Measurements from ENCODE around the gene SLC12A8. TPM values are rescaled to one million over a fixed set of nuclear protein-coding genes. Genes with fewer than 3 reads are reported as not detected.

The SLC12A8 gene
- total and polyA plus RNA-seq, 10 of the 15 experiments (the other 5 are each of a cell fraction or from before 2014, with no cell fraction given), result 2.5 to 71.6 (median 50.1) TPM

DNA sequence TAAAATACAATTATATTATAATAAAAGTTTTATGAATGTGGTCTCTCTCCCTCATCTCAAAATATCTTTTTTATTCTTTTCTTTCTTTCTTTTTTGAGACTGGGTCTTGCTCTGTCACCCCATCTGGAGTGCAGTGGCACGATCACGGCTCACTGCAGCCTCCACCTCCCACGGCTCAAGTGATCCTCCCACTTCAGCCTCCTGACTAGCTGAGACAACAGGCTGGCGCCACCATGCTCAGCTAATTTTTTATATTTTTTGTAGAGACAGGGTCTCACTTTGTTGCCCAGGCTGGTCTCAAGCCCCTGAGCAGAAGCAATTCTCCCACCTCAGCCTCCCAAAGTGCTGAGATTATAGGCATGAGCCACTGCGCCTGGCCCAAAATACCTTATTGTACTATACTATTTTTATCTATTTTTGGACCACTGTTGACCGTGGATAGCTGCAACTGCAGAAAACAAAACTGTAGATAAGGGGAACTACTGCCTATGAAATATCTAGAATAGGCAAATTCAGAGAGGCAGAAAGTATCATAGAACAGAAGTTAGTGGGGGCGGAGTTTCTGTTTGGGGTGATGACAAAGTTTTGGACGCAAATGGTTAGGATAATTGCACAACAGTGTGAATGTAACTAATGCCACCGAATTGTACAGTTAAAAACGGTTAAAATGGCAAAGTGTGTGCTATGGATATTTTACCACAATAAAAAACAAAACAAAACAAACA lies 66.6 kb downstream of the SLC12A8 start (continued):
- TF ChIP-seq, protein P1, sequence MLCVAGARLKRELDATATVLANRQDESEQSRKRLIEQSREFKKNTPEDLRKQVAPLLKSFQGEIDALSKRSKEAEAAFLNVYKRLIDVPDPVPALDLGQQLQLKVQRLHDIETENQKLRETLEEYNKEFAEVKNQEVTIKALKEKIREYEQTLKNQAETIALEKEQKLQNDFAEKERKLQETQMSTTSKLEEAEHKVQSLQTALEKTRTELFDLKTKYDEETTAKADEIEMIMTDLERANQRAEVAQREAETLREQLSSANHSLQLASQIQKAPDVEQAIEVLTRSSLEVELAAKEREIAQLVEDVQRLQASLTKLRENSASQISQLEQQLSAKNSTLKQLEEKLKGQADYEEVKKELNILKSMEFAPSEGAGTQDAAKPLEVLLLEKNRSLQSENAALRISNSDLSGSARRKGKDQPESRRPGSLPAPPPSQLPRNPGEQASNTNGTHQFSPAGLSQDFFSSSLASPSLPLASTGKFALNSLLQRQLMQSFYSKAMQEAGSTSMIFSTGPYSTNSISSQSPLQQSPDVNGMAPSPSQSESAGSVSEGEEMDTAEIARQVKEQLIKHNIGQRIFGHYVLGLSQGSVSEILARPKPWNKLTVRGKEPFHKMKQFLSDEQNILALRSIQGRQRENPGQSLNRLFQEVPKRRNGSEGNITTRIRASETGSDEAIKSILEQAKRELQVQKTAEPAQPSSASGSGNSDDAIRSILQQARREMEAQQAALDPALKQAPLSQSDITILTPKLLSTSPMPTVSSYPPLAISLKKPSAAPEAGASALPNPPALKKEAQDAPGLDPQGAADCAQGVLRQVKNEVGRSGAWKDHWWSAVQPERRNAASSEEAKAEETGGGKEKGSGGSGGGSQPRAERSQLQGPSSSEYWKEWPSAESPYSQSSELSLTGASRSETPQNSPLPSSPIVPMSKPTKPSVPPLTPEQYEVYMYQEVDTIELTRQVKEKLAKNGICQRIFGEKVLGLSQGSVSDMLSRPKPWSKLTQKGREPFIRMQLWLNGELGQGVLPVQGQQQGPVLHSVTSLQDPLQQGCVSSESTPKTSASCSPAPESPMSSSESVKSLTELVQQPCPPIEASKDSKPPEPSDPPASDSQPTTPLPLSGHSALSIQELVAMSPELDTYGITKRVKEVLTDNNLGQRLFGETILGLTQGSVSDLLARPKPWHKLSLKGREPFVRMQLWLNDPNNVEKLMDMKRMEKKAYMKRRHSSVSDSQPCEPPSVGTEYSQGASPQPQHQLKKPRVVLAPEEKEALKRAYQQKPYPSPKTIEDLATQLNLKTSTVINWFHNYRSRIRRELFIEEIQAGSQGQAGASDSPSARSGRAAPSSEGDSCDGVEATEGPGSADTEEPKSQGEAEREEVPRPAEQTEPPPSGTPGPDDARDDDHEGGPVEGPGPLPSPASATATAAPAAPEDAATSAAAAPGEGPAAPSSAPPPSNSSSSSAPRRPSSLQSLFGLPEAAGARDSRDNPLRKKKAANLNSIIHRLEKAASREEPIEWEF (IDR thresholded peaks at IDR 0.05; ENCODE audit: insufficient replicate concordance, low read depth, low read length), result no peak
- TF ChIP-seq CREM (IDR thresholded peaks at IDR 0.05; ENCODE audit: low read depth), result peak; percentile 42; the same call in 1 of the 2 replicates

DNA sequence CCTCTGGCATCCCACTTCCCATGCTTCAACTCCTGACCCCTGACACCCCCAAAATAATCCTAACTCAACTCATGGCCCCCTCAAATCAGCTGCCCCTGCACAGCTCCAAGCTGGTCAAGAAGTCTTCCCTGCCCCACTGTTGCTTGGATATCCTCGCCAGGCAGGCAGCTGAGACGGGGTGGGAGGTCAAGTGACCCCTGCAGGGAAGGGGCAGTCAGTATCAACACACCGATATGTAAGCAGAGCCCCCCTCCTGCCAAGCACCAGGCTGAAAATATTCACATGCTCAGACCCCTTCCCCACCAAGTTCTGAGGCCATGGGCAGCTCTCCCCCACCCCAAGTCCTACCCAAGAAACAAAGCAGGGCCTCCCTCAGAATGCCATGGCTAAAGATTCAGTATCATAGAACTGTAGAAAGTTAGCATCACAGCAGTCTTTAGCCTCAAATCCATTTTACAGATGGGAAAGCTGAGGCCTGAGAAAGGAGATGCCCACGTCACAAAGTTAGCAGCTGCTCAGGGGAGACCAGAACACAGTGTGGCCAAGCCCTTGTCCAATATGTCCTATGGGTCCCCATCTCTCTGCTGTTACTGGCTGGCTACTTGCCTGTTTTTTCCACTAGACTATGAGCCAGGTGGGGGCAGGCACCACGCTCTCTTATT lies 67.8 kb downstream of the SLC12A8 start:
- H3K36me3 ChIP-seq (ENCODE audit: control insufficient read depth in 2 of 2, insufficient read depth in 2 of 2, low read length in 1 of 2), result no peaks in the 10 kb centered on the region
- intact Hi-C loops (cut with micrococcal nuclease; ENCODE audit: unreplicated experiment) (loop anchor here (5.0 kb wide), 1 partner anchor 58 kb away; no protein-coding TSS in a partner anchor), in situ Hi-C loops (cut with MboI) (no loop called here)
- ChIA-PET POLR2A (no interaction called here), CTCF (interaction anchor here (0.6 to 1.4 kb wide), 3 partner anchors 25 to 373 kb away, joined by 3 to 4 read pairs (median 4); no protein-coding TSS in a partner anchor), RAD21 (ENCODE audit: unreplicated experiment) (interaction anchor here (0.6 to 12.0 kb wide), 3 partner anchors 24 to 550 kb away, joined by 3 to 106 read pairs (median 5); no protein-coding TSS in a partner anchor), SMC1A (ENCODE audit: uncharacterized antibody, unreplicated experiment) (interaction anchor here (0.6 to 9.3 kb wide), 7 partner anchors 9 to 527 kb away, joined by 3 to 54 read pairs (median 4); no protein-coding TSS in a partner anchor)
- no peak overlapping the region for H2AFZ ChIP-seq (ENCODE audit: control insufficient read depth, low read depth, low read length)
- peaks cover 92% of the 10 kb centered on the region for H3K4me1 ChIP-seq (ENCODE audit: control insufficient read depth, insufficient read depth, low read length)
- H3K79me2 ChIP-seq (ENCODE audit: control insufficient read depth, insufficient read depth, low read length), result no peaks in the 10 kb centered on the region; the same call in 1 of the 2 replicates
- H3K27ac ChIP-seq (ENCODE audit: control insufficient read depth, insufficient read depth), result peak overlapping the region; percentile 1; the same call in 1 of the 2 replicates
- no peak overlapping the region for H3K4me3 ChIP-seq
- no TSS peak for BruUV-seq (replicated peaks)
- H3K9me3 ChIP-seq (replicated peaks; ENCODE audit: control insufficient read depth, insufficient read depth, low read length), result no peaks in the 10 kb centered on the region; the same call in 2 of the 3 replicates
- no peak for FAIRE-seq
- 87% methylated on average over 5 of the region's 5 CpGs for WGBS (ENCODE audit: insufficient coverage, insufficient replicate concordance, low lambda C conversion rate, missing lambda C conversion rate)
- DNase-seq (ENCODE audit: low read depth, low spot score), result no peak
- no peak overlapping the region for H3K4me2 ChIP-seq (ENCODE audit: control insufficient read depth, insufficient read depth)
- no peaks in the 10 kb centered on the region for H3K27me3 ChIP-seq (replicated peaks in 1 of 2; ENCODE audit: control insufficient read depth in 2 of 2, insufficient read depth in 2 of 2, low read length in 1 of 2)
- no peak overlapping the region for H3K9ac ChIP-seq (ENCODE audit: control insufficient read depth, insufficient read depth, low read length)
- no peak for ATAC-seq
- no peaks in the 10 kb centered on the region for H4K20me1 ChIP-seq (ENCODE audit: control insufficient read depth, insufficient read depth)
- TF ChIP-seq MEF2A (IDR thresholded peaks at IDR 0.05; ENCODE audit: insufficient read depth, low read depth, low read length), result no peak
- TF ChIP-seq, protein P2, sequence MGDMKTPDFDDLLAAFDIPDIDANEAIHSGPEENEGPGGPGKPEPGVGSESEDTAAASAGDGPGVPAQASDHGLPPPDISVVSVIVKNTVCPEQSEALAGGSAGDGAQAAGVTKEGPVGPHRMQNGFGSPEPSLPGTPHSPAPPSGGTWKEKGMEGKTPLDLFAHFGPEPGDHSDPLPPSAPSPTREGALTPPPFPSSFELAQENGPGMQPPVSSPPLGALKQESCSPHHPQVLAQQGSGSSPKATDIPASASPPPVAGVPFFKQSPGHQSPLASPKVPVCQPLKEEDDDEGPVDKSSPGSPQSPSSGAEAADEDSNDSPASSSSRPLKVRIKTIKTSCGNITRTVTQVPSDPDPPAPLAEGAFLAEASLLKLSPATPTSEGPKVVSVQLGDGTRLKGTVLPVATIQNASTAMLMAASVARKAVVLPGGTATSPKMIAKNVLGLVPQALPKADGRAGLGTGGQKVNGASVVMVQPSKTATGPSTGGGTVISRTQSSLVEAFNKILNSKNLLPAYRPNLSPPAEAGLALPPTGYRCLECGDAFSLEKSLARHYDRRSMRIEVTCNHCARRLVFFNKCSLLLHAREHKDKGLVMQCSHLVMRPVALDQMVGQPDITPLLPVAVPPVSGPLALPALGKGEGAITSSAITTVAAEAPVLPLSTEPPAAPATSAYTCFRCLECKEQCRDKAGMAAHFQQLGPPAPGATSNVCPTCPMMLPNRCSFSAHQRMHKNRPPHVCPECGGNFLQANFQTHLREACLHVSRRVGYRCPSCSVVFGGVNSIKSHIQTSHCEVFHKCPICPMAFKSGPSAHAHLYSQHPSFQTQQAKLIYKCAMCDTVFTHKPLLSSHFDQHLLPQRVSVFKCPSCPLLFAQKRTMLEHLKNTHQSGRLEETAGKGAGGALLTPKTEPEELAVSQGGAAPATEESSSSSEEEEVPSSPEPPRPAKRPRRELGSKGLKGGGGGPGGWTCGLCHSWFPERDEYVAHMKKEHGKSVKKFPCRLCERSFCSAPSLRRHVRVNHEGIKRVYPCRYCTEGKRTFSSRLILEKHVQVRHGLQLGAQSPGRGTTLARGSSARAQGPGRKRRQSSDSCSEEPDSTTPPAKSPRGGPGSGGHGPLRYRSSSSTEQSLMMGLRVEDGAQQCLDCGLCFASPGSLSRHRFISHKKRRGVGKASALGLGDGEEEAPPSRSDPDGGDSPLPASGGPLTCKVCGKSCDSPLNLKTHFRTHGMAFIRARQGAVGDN (IDR thresholded peaks at IDR 0.05), result no peak
- no peak for TF ChIP-seq DPF2 (IDR thresholded peaks at IDR 0.05)
- TF ChIP-seq SMAD1 (IDR thresholded peaks at IDR 0.05; ENCODE audit: low read depth, partially characterized antibody), result no peak
- TF ChIP-seq BACH1 (IDR thresholded peaks at IDR 0.05; ENCODE audit: borderline replicate concordance), result no peak
